Adrenal gland (tissue), 12 donors: ENCODE data around the gene TNIK. TPM values are rescaled to one million over a fixed set of nuclear protein-coding genes. Genes with fewer than 3 reads are reported as not detected.

Experiments
- DNase-seq, 7 donors: peaks; one replicate each; pipeline ENCODE4 v3.0.0-alpha.2; 2019 to 2020
- H3K27ac ChIP-seq, 5 donors: fragments of 200-600 bp; sonication (generic) in 4 of 5; 1 replicate in 3 of 5; 2 replicates in 2 of 5; pipeline versions ENCODE4 v1.5.1 to v1.8.0; 2016 to 2020; ENCODE audit warnings: mild to moderate bottlenecking in 1 of 5
- H3K27me3 ChIP-seq: fragments of 200-600 bp; 2 replicates; pipeline ENCODE4 v1.8.0; 2021
- H3K36me3 ChIP-seq, 2 donors: fragments of 200-600 bp; replicated peaks in 1 of 2; 1 replicate in 1 of 2; 2 replicates in 1 of 2; pipeline versions ENCODE4 v1.5.1 to v1.8.0; 2018 to 2022
- H3K4me1 ChIP-seq, 2 donors: fragments of 200-600 bp; replicated peaks in 1 of 2; 1 replicate in 1 of 2; 2 replicates in 1 of 2; pipeline versions ENCODE4 v1.5.1 to v1.8.0; 2018 to 2021
- H3K4me3 ChIP-seq, 4 donors: fragments of 200-600 bp; sonication (generic) in 3 of 4; one replicate each; pipeline ENCODE4 v1.5.1; 2016 to 2018
- H3K9me3 ChIP-seq, 3 donors: fragments of 200-600 bp; sonication (generic) in 1 of 3; replicated peaks in 1 of 3; 1 replicate in 2 of 3; 2 replicates in 1 of 3; pipeline versions ENCODE4 v1.5.1 to v1.8.0; 2016 to 2021
- CTCF ChIP-seq, 6 experiments: fragments of 450-650 bp in 4 of 6; fragments of 200-600 bp in 2 of 6; sonication (generic) in 1 of 6; IDR thresholded peaks; 1 replicate in 5 of 6; 2 replicates in 1 of 6; pipeline versions ENCODE4 v1.5.1 to v1.8.0; 2016 to 2021; ENCODE audit warnings: antibody characterized with exemption in 6 of 6, mild to moderate bottlenecking in 2 of 6, moderate library complexity in 1 of 6
- POLR2A ChIP-seq, 2 donors: fragments of 450-650 bp; IDR thresholded peaks; one replicate each; pipeline ENCODE4 v1.6.1; 2017; ENCODE audit warnings: antibody characterized with exemption in 2 of 2, mild to moderate bottlenecking in 2 of 2, moderate library complexity in 1 of 2
- WGBS, 4 donors: extraction: QIAGEN DNeasy Blood & Tissue Kit in 2 of 4; methylation state at CpG; one replicate each; pipeline versions ENCODE4 v1.1.5 to v1.1.7; 2013 to 2017; 5-methylcytosine and 5-hydroxymethylcytosine counted together
- intact Hi-C, 2 donors: fragments of 100-400 bp; cut with DNase I; formaldehyde crosslinking; loops; one replicate each; pipeline versions ENCODE4 v1.14.1 to v1.15.0; 2022 to 2023
- polyA plus RNA-seq, 3 donors: library from polyadenylated mRNA; stranded (reverse); fragments of 200-250 nt in 2 of 3; fragments of 350-450 nt in 1 of 3; fragmentation: Illumina TruSeq in 1 of 3; extraction: RNeasy Lipid Tissue Mini Kit (QIAGEN cat#74804) in 1 of 3; gene quantifications; one replicate each; pipeline ENCODE4 v1.2.3, GENCODE V29; 2013 to 2014
- total RNA-seq, 9 donors: library from RNA; depleted of rRNA in 4 of 9; stranded (reverse); fragments of >200 nt in 4 of 9; fragments of 120-200 nt in 1 of 9; fragmentation: NEBNext Ultra II Directional in 1 of 9; extraction: Animal tissue kit (Norgen Biotek cat#: 25700) in 1 of 9; gene quantifications; one replicate each; pipeline versions ENCODE4 v1.1.0 to v1.2.4, GENCODE V29; 2013 to 2023
- donor health status: healthy with polysubstance abuse.
- donor health status: Bipolar disorder and iron deficiency.
- donor health status: DM: yes; HTN: yes; CAD: no.
- donor health status: DM: no; HTN: no; CAD: no.
- donor health status: DM: no; HTN: no; CAD: no.
- donor health status: DM: yes; HTN: yes; CAD: no.

TNIK gene
- total and polyA plus RNA-seq, 12 donors = 4.9 to 33.1 (median 10.7) TPM

- Histone ChIP-seq H3K4me3 (no peak overlapping the region), H3K27ac (no peak overlapping the region), H3K27me3 (no peaks in the 10 kb centered on the region), H3K4me1 (no peaks in the 10 kb centered on the region), H3K36me3 (no peaks in the 10 kb centered on the region), H3K9me3 (no peaks in the 10 kb centered on the region)
- no peak for TF ChIP-seq POLR2A (IDR thresholded peaks at IDR 0.05)
- no peak for TF ChIP-seq CTCF (IDR thresholded peaks at IDR 0.05)
- WGBS, 4 donors = 56 to 64% (median 59%) methylated on average over 5 to 6 of the region's 6 CpGs
- DNase-seq = no peak
- intact Hi-C loops = no loop called here
Observed at GRCh38 chr3:171311784-171312183, 148.4 kb downstream of the TNIK start.

- no peaks in the 10 kb centered on the region for H3K36me3 ChIP-seq
- H3K4me3 ChIP-seq = no peak overlapping the region
- H3K4me1 ChIP-seq = peaks cover 0 to 3% of the 10 kb centered on the region in 2 donors
- intact Hi-C loops = no loop called here
- no peaks in the 10 kb centered on the region for H3K27me3 ChIP-seq
- no peak overlapping the region for H3K27ac ChIP-seq
- TF ChIP-seq POLR2A (IDR thresholded peaks at IDR 0.05) (no peak), CTCF (IDR thresholded peaks at IDR 0.05) (no peak)
- H3K9me3 ChIP-seq = no peaks in the 10 kb centered on the region
- DNase-seq = no peak
Observed at GRCh38 chr3:171309906-171310359, 150.3 kb downstream of the TNIK start.

- H3K4me1 ChIP-seq = peaks cover 0 to 3% of the 10 kb centered on the region in 2 donors
- no peaks in the 10 kb centered on the region for H3K9me3 ChIP-seq
- WGBS, 4 donors = 43 to 96% (median 93%) methylated on average over 2 of the region's 2 CpGs
- TF ChIP-seq CTCF (IDR thresholded peaks at IDR 0.05) (no peak), POLR2A (IDR thresholded peaks at IDR 0.05) (no peak)
- no peak overlapping the region for H3K4me3 ChIP-seq
- no peaks in the 10 kb centered on the region for H3K27me3 ChIP-seq
- intact Hi-C loops = no loop called here
- no peak overlapping the region for H3K27ac ChIP-seq
- no peak for DNase-seq
- H3K36me3 ChIP-seq = no peaks in the 10 kb centered on the region
Observed at GRCh38 chr3:171307988-171308387, 152.2 kb downstream of the TNIK start.

- H3K4me1 ChIP-seq = peaks cover 0 to 3% of the 10 kb centered on the region in 2 donors
Observed at GRCh38 chr3:171307046-171307585, 153.1 kb downstream of the TNIK start.

More at GRCh38 chr3:171307046-171307585, 153.1 kb downstream of the TNIK start:
- Histone ChIP-seq H3K4me3 (no peak overlapping the region), H3K27me3 (no peaks in the 10 kb centered on the region), H3K9me3 (no peaks in the 10 kb centered on the region), H3K36me3 (no peaks in the 10 kb centered on the region), H3K27ac (peak overlapping the region in 1 of 5 donors; percentile 6)
- no peak for DNase-seq
- intact Hi-C loops = no loop called here
- 56 to 76% (median 68%) methylated on average over 4 of the region's 4 CpGs for WGBS, 4 donors
- TF ChIP-seq POLR2A (IDR thresholded peaks at IDR 0.05) (no peak), CTCF (IDR thresholded peaks at IDR 0.05) (no peak)
